PC-3 (cell line): ENCODE data around the gene GDF11. TPM values are rescaled to one million over a fixed set of nuclear protein-coding genes. Genes with fewer than 3 reads are reported as not detected.
A peak's percentile ranks its signal among the peaks of the same experiment; 100 is the strongest.

ENCODE experiments used
- ATAC-seq: fragments of 200-7000 bp; cut with Tn5 transposase; 2 replicates; pipeline ENCODE4 v1.9.1; 2020; ENCODE audit warnings: mild to moderate bottlenecking, moderate library complexity
- BruUV-seq: library from RNA; stranded (reverse); fragments of 400-500 nt; replicated peaks from 2 replicates; lab custom pipeline; 2021; lab: Mats Ljungman, UMichigan
- CTCF ChIA-PET: fragments of 300-600 bp; sonication (Branson Sonifier 250); formaldehyde crosslinking; loops from one replicate; lab custom pipeline; 2022; ENCODE audit warnings: antibody characterized with exemption; lab: Charles Lee
- POLR2A ChIA-PET: fragments of 300-600 bp; sonication (Branson Sonifier 250); formaldehyde crosslinking; loops from one replicate; lab custom pipeline; 2022; ENCODE audit warnings: antibody characterized with exemption; ENCODE audit not compliant: unreplicated experiment; lab: Charles Lee
- DNase-seq: peaks from one replicate; pipeline ENCODE4 v3.0.0-alpha.2; 2015
- H2AFZ ChIP-seq: fragments of 300-600 bp; sonication (generic); 2 replicates; pipeline ENCODE4 v1.6.0; 2016; ENCODE audit warnings: antibody characterized with exemption, low read length
- H3F3A ChIP-seq: fragments of 300-600 bp; sonication (generic); one replicate; pipeline ENCODE4 v1.6.0; 2017; ENCODE audit warnings: antibody characterized with exemption, low read length, control low read depth, mild to moderate bottlenecking; ENCODE audit not compliant: unreplicated experiment
- H3K27ac ChIP-seq: fragments of 300-600 bp; sonication (generic); 2 replicates; pipeline ENCODE4 v1.5.1; 2016; ENCODE audit warnings: mild to moderate bottlenecking, low read length
- H3K27me3 ChIP-seq: fragments of 300-600 bp; sonication (generic); 2 replicates; pipeline ENCODE4 v1.6.1; 2016; ENCODE audit warnings: low read length, mixed read lengths
- H3K36me3 ChIP-seq: fragments of 300-600 bp; sonication (generic); 2 replicates; pipeline ENCODE4 v1.6.1; 2016; ENCODE audit warnings: low read depth, mixed run types, low read length, mixed read lengths
- H3K4me1 ChIP-seq: fragments of 300-600 bp; sonication (generic); 2 replicates; pipeline ENCODE4 v1.5.1; 2016; ENCODE audit warnings: low read length; ENCODE audit not compliant: insufficient read depth
- H3K4me2 ChIP-seq: fragments of 300-600 bp; sonication (generic); 2 replicates; pipeline ENCODE4 v1.6.0; 2016; ENCODE audit warnings: low read length
- H3K4me3 ChIP-seq: fragments of 300-600 bp; sonication (generic); 2 replicates; pipeline ENCODE4 v1.5.1; 2016; ENCODE audit warnings: mild to moderate bottlenecking, low read length, mixed read lengths
- H3K79me2 ChIP-seq: fragments of 300-600 bp; sonication (generic); 2 replicates; pipeline ENCODE4 v1.6.1; 2017; ENCODE audit warnings: low read length, mixed read lengths
- H3K9ac ChIP-seq: fragments of 300-600 bp; sonication (generic); 2 replicates; pipeline ENCODE4 v1.6.0; 2016; ENCODE audit warnings: mild to moderate bottlenecking, low read length
- H3K9me2 ChIP-seq: fragments of 300-600 bp; sonication (generic); replicated peaks from 2 replicates; pipeline ENCODE4 v1.6.1; 2016; ENCODE audit warnings: mixed run types, low read length, mixed read lengths
- H3K9me3 ChIP-seq: fragments of 300-600 bp; sonication (generic); 2 replicates; pipeline ENCODE4 v1.6.1; 2016; ENCODE audit warnings: low read length, mixed read lengths
- H4K20me1 ChIP-seq: fragments of 300-600 bp; sonication (generic); 2 replicates; pipeline ENCODE4 v1.6.1; 2016; ENCODE audit warnings: low read length, mixed read lengths
- CTCF ChIP-seq: fragments of 300-600 bp; sonication (generic); conservative IDR thresholded peaks from 2 replicates; pipeline ENCODE4 v1.5.1; 2017; ENCODE audit warnings: antibody characterized with exemption, low read depth, mild to moderate bottlenecking, low read length
- EZH2 ChIP-seq: fragments of 300-600 bp; sonication (generic); IDR thresholded peaks from one replicate; pipeline ENCODE4 v1.6.1; 2017; ENCODE audit warnings: antibody characterized with exemption, mild to moderate bottlenecking, low read length; ENCODE audit not compliant: unreplicated experiment
- EZH2phosphoT487 ChIP-seq: fragments of 300-600 bp; sonication (generic); IDR thresholded peaks from 2 replicates; pipeline ENCODE4 v1.6.1; 2018; ENCODE audit warnings: mild to moderate bottlenecking, antibody characterized with exemption, low read length, borderline replicate concordance
- intact Hi-C: fragments of 100-400 bp; cut with micrococcal nuclease; formaldehyde crosslinking; loops from 2 replicates; pipeline ENCODE4 v1.9.0; 2023
- total RNA-seq: library from RNA; depleted of rRNA; stranded (reverse); fragments of >200 nt; gene quantifications from 2 replicates; pipeline ENCODE4 v1.2.3, GENCODE V29; 2014

The GDF11 gene
- total RNA-seq, 1 experiment from 2014 or later, result 7.1 TPM

- H3K79me2 ChIP-seq, result no peaks in the 10 kb centered on the region
- no peaks in the 10 kb centered on the region for H4K20me1 ChIP-seq
- no peak overlapping the region for H2AFZ ChIP-seq
- no peak overlapping the region for H3K9ac ChIP-seq
- H3F3A ChIP-seq, result no peaks in the 10 kb centered on the region
- no peaks in the 10 kb centered on the region for H3K9me2 ChIP-seq
- peak overlapping the region; percentile 72; the same call in 1 of the 2 replicates for H3K4me3 ChIP-seq
- no peaks in the 10 kb centered on the region for H3K27me3 ChIP-seq
- H3K27ac ChIP-seq, result peak overlapping the region; percentile 86
- DNase-seq, result no peak
- H3K36me3 ChIP-seq, result no peaks in the 10 kb centered on the region
- intact Hi-C loops, result no loop called here
- H3K4me1 ChIP-seq, result peaks cover 72% of the 10 kb centered on the region
- BruUV-seq, result no TSS peak
- H3K4me2 ChIP-seq, result peak overlapping the region; percentile 89
- POLR2A ChIA-PET, result no interaction called here
- no peak for ATAC-seq
- CTCF ChIA-PET, result interaction anchor here (1.0 kb wide), 1 partner anchor 37 kb away, joined by 4 read pairs; a partner anchor contains a TSS
- no peak for TF ChIP-seq CTCF
- no peak for TF ChIP-seq EZH2
- TF ChIP-seq EZH2phosphoT487, result no peak
- H3K9me3 ChIP-seq, result no peaks in the 10 kb centered on the region
These were observed 24.9 kb upstream of the GDF11 start for GRCh38 chr12:55718015-55718414.

- Histone ChIP-seq H3F3A (no peaks in the 10 kb centered on the region), H3K9me2 (no peaks in the 10 kb centered on the region), H3K4me1 (peaks cover 65% of the 10 kb centered on the region), H3K4me3 (no peak overlapping the region), H3K36me3 (peaks cover under 1% of the 10 kb centered on the region; the same call in 1 of the 2 replicates), H4K20me1 (no peaks in the 10 kb centered on the region), H3K27me3 (no peaks in the 10 kb centered on the region), H3K4me2 (peak overlapping the region; percentile 89), H3K9ac (no peak overlapping the region), H2AFZ (no peak overlapping the region), H3K9me3 (no peaks in the 10 kb centered on the region), H3K79me2 (no peaks in the 10 kb centered on the region), H3K27ac (no peak overlapping the region)
- ATAC-seq (no peak), DNase-seq (no peak)
- TF ChIP-seq EZH2phosphoT487 (no peak), CTCF (no peak), EZH2 (no peak)
- intact Hi-C loops, result no loop called here
- ChIA-PET CTCF (no interaction called here), POLR2A (interaction anchor here (0.8 kb wide), 1 partner anchor 37 kb away, joined by 3 read pairs; a partner anchor contains a TSS)
- no TSS peak for BruUV-seq
These were observed 24.2 kb upstream of the GDF11 start for GRCh38 chr12:55718624-55719275.

GRCh38 chr12:55719371-55719770 lies 23.6 kb upstream of the GDF11 start:
- TF ChIP-seq EZH2phosphoT487 (no peak), EZH2 (no peak), CTCF (no peak)

More at GRCh38 chr12:55719371-55719770, 23.6 kb upstream of the GDF11 start:
- no peaks in the 10 kb centered on the region for H3F3A ChIP-seq
- H3K9ac ChIP-seq, result no peak overlapping the region
- peaks cover 72% of the 10 kb centered on the region for H3K4me1 ChIP-seq
- H3K4me2 ChIP-seq, result peak overlapping the region; percentile 58; the same call in 1 of the 2 replicates
- no peaks in the 10 kb centered on the region for H3K79me2 ChIP-seq
- no peaks in the 10 kb centered on the region for H3K9me3 ChIP-seq
- no peak for ATAC-seq
- no TSS peak for BruUV-seq
- no peaks in the 10 kb centered on the region for H4K20me1 ChIP-seq
- H3K27me3 ChIP-seq, result no peaks in the 10 kb centered on the region
- H3K27ac ChIP-seq, result no peak overlapping the region
- no peaks in the 10 kb centered on the region for H3K9me2 ChIP-seq
- no peak overlapping the region for H2AFZ ChIP-seq
- no peak for DNase-seq
- ChIA-PET CTCF (interaction anchor here (0.6 to 2.9 kb wide), 3 partner anchors 18 to 991 kb away, joined by 3 to 50 read pairs (median 25); a partner anchor contains a TSS), POLR2A (interaction anchor here (0.6 to 0.8 kb wide), 2 partner anchors 10 to 38 kb away, joined by 3 read pairs; a partner anchor contains a TSS)
- H3K36me3 ChIP-seq, result peaks cover 7% of the 10 kb centered on the region
- intact Hi-C loops, result no loop called here
- no peak overlapping the region for H3K4me3 ChIP-seq
